ENCODE results near the gene LRP3.

GRCh38 chr19:33233056-33233873 is 39.1 kb downstream of the LRP3 start:
- TF ChIP-seq ZNF274 (IDR thresholded peaks at IDR 0.05; ENCODE audit: low read depth, low read length) (no peak), YY1 (IDR thresholded peaks at IDR 0.05; ENCODE audit: insufficient read depth, insufficient read length) (no peak)
